Subcutaneous adipose tissue (tissue), 4 donors: ENCODE data around the gene ZBTB39. TPM values are rescaled to one million over a fixed set of nuclear protein-coding genes. Genes with fewer than 3 reads are reported as not detected.

Experiments
- CTCF ChIP-seq: fragments of 450-650 bp; IDR thresholded peaks from one replicate; pipeline ENCODE4 v1.5.1; 2016; ENCODE audit warnings: low read depth, mild to moderate bottlenecking, control low read depth, antibody characterized with exemption, moderate library complexity
- total RNA-seq, 4 donors: library from RNA; depleted of rRNA; stranded (reverse); fragments of >200 nt; gene quantifications; one replicate each; pipeline ENCODE4 v1.1.0, GENCODE V29; 2016

The ZBTB39 gene
- total RNA-seq, 4 donors from 2014 or later, result 4.0 to 4.6 (median 4.4) TPM

DNA sequence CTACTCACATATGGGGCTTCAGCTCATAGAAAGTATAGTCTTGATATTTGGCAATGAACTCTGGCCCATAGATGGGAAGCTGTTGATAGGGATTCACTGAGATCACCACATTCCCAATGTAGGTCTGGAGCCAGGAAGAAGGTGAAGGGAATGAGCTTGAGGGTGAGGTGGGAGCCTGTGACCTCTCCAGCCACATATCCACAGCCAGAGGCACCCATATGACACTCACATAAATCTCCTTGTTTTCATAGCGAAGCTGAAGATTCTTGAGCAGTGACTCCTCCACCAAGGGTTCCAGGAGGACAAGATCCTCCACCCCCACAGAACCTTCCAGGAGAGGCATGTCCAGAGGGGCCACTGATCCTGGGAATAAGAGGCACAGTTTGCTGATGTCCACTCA, 41.6 kb upstream of the ZBTB39 start:
- TF ChIP-seq CTCF, result no peak

DNA sequence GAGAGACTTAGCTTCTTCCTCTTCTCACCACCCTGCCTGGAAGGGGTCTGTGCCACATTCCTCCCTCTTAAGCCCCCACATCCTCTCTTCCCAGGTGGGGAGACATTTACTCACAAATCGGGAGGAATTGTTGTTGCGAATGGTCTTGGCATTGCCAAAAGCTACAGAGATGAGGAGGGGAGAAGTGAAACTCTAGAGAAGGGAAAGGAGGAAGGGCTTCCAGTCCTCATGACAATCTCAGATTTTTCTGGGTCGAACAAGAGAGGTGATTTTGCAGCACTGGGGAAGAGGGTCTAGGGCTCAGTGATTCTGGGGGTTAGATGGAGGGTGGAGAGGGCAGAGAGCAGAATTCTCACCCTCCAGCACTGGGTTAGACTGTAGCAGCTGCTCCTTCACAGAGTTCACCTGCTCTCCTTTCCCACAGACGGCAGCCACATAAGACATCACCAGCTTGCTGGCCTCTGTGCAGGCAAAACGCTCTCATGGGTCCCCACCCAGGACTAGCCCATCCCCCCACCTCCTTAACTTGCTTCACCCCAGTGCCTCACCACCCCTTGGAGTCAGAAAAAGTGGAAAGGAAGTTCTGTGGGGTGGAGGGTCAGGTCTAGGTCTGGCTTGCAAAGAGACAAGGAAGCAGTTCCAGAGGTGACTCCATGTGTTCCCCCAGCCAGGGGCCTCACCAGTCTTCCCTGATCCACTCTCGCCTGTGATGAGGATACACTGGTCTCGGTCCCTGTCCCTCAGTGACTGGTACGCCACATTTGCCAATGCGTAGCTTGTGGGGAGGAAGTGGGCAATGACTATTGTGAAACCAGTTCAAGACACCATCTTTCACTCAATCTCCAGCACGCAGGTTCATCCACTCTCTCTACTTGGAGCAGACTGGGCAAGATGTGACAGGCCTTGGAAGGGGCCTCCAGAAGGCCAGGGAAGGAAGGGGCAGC, 40.9 kb upstream of the ZBTB39 start:
- TF ChIP-seq CTCF, result no peak

DNA sequence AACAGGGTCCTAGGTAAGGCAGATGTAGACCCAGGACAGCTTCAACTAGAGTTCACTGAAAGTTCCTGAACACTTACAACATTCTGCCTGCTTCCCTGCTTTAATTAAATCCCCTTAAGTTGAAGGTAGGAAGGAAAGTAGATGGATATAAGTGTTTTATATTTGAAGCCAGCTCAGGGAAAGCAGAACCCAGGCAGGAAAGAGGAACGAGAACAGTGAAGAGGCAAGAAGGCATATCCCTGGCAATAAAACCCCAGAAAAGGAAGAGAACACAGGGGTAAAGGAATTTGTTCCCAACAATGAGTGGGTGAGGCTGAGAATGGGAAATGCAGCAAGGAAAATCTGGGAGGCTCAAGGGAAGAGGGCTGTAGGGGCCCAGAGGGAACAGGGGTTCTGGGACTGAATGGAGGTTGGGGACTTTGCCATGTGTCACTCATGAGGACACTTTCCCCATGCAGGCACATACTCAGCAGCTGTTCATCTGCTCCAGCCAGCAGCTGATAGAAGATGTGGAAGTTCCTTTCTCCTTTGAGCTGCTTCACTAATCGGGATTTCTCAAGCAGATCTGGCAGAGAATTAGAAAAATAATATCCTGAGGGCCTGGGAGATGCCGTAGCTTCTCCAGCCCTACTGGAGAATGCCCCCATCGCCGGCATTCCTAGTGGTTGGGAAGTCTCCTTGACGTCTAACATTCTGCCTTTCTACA, 39.9 kb upstream of the ZBTB39 start:
- no peak for TF ChIP-seq CTCF

DNA sequence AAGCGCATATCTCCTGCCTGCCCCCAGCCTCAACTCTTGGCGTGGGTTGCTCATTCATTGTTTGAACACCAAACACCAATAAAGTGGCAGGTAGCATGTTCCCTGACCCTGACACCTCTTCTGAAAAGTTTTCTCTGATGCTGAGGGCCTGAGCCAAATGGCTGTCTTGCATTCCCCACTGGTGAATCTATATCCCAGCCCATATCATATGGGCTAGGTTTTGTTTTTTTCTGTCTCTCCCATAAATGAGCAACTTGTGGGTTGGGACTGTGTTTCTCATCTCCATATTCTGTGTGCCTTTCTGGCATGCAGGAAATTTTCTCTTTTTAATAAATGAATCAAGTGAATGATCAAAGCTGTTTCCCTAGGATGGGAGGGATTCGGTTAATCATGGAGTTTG, 38.5 kb upstream of the ZBTB39 start:
- TF ChIP-seq CTCF, result no peak

- TF ChIP-seq CTCF, result no peak
Measured at GRCh38 chr12:57044468-57044867, 38.1 kb upstream of the ZBTB39 start.

GRCh38 chr12:57042695-57043094, 36.3 kb upstream of the ZBTB39 start:
- no peak for TF ChIP-seq CTCF

DNA sequence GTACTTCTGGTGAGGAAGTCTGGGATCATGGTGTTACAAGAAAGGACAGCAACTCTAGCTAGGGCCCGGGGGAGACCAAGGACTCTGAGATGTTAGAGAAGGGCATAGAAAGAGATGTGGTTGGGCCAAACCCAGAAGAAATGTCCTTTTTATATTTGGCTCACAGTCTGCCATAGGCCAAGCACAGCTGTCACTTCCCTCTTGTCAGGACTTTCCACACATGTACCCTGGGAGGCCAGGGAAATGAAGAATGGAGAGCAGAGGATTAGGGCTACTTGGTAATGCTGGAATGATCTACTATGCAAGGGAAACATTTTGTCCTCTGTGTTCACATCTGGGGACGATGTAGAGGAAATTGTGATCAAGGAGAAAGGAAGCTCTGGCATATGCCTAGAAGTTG, 34.4 kb upstream of the ZBTB39 start:
- no peak for TF ChIP-seq CTCF
